HL-60 (cell line): ENCODE data around the gene MYOZ3.

Experiments
- DNase-seq, 2 experiments: peaks; one replicate each; pipeline ENCODE4 v3.0.0-alpha.2; 2010 to 2020; ENCODE audit warnings: low read depth in 1 of 2, low spot score in 1 of 2
- H3K27ac ChIP-seq: fragments of 250-450 bp; sonication (Bioruptor Pico); replicated peaks from 2 replicates; pipeline ENCODE4 v1.5.1; 2020; ENCODE audit warnings: mild to moderate bottlenecking, moderate library complexity
- H3K27me3 ChIP-seq: fragments of 250-450 bp; sonication (Bioruptor Pico); 2 replicates; pipeline ENCODE4 v1.5.1; 2021; ENCODE audit warnings: mild to moderate bottlenecking, moderate library complexity; ENCODE audit not compliant: insufficient read depth, poor library complexity, severe bottlenecking
- H3K4me3 ChIP-seq: replicated peaks from 2 replicates; pipeline ENCODE4 v1.5.1; 2011; ENCODE audit warnings: mild to moderate bottlenecking, control low read depth, low read length; ENCODE audit not compliant: insufficient read depth
- CTCF ChIP-seq: IDR thresholded peaks from one replicate; pipeline ENCODE4 v1.5.1; 2011; ENCODE audit warnings: low read length, control low read depth, inconsistent platforms; ENCODE audit not compliant: insufficient read depth
- GABPA ChIP-seq: IDR thresholded peaks from 2 replicates; pipeline ENCODE4 v1.6.1; 2012; ENCODE audit warnings: low read depth
- POLR2AphosphoS5 ChIP-seq: IDR thresholded peaks from 2 replicates; pipeline ENCODE4 v1.6.1; 2012; ENCODE audit warnings: low read depth
- REST ChIP-seq: IDR thresholded peaks from 2 replicates; pipeline ENCODE4 v1.6.1; 2012; ENCODE audit warnings: low read depth; ENCODE audit not compliant: insufficient replicate concordance
- SPI1 ChIP-seq: IDR thresholded peaks from 2 replicates; pipeline ENCODE4 v1.6.1; 2012; ENCODE audit warnings: low read depth, mild to moderate bottlenecking, borderline replicate concordance

MYOZ3 gene

GRCh38 chr5:150659360-150660107, 1.5 kb upstream of the MYOZ3 start:
- H3K4me3 ChIP-seq = no peak overlapping the region
- no peaks in the 10 kb centered on the region for H3K27me3 ChIP-seq
- H3K27ac ChIP-seq = no peak overlapping the region
- TF ChIP-seq CTCF = no peak
- no peak for TF ChIP-seq REST
- no peak for TF ChIP-seq GABPA
- TF ChIP-seq SPI1 = no peak
- TF ChIP-seq POLR2AphosphoS5 = no peak
- DNase-seq = no peak

GRCh38 chr5:150660108-150660831, 781 bp upstream of the MYOZ3 start:
- DNase-seq = no peak
- no peak for TF ChIP-seq CTCF
- no peak for TF ChIP-seq GABPA
- no peak for TF ChIP-seq POLR2AphosphoS5
- TF ChIP-seq REST = no peak
- TF ChIP-seq SPI1 = no peak
- Histone ChIP-seq H3K4me3 (no peak overlapping the region), H3K27me3 (peaks cover 2% of the 10 kb centered on the region), H3K27ac (no peak overlapping the region)

DNA sequence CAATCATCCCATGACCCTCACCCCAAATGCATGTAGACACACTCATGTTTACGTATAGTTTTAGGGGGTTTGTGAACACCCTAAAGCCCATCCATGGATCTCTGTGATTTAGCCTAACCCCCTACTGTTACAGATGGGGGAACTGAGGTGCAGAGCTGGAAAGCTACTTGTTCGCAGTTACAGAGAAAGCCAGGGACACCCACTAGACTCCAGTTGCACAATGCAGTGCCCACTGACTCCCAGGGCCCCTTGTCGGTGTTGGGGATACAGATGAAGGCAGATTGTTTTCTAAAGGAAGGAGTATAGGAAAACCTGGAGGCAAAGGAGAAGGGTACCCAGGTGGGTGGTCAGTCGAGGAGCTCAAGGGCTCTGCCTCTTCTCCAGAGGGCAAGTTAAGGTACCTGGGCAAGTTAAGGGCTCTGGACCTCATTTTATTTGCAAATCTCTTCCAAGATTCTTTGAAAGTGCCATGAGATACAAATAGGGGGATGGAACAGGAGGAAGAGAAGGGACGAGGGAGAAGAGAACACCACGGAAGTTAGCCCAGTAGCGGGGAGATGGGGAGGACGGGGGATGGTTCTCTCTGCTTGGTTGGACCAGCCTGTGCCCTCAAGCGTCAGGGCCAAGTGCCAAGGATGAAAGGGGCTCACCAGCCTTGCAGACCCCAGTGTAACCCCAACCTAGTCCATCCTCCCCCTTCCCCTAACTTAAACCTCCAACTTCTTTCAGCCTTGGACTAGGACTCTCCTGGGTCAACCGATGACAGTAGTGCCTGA, 958 bp downstream of the MYOZ3 start:
- Histone ChIP-seq H3K4me3 (no peak overlapping the region), H3K27me3 (peaks cover 2% of the 10 kb centered on the region), H3K27ac (no peak overlapping the region)
- no peak for DNase-seq
- TF ChIP-seq REST (no peak), CTCF (no peak), SPI1 (no peak)
